Peyer's patch (tissue), 4 donors: ENCODE measurements around the gene VGLL2.

Source experiments
- CTCF ChIP-seq, 6 experiments: fragments of 450-650 bp in 4 of 6; fragments of 200-600 bp in 2 of 6; sonication (generic) in 1 of 6; IDR thresholded peaks; one replicate each; pipeline ENCODE4 v1.5.1; 2017 to 2019; ENCODE audit warnings: antibody characterized with exemption in 6 of 6, mild to moderate bottlenecking in 3 of 6, moderate library complexity in 1 of 6
- POLR2A ChIP-seq, 2 donors: fragments of 450-650 bp; IDR thresholded peaks; one replicate each; pipeline ENCODE4 v1.5.1; 2017; ENCODE audit warnings: antibody characterized with exemption in 2 of 2, mild to moderate bottlenecking in 2 of 2, moderate library complexity in 2 of 2

- TF ChIP-seq CTCF (IDR thresholded peaks at IDR 0.05) = no peak
- TF ChIP-seq POLR2A (IDR thresholded peaks at IDR 0.05) = no peak
Measured at GRCh38 chr6:117270843-117271507, 5.6 kb downstream of the VGLL2 start.
